ENCODE data around the gene SPTBN1.

SPTBN1 gene

GRCh38 chr2:54475919-54476318, 19.8 kb downstream of the SPTBN1 start:
- TF ChIP-seq, protein P1, sequence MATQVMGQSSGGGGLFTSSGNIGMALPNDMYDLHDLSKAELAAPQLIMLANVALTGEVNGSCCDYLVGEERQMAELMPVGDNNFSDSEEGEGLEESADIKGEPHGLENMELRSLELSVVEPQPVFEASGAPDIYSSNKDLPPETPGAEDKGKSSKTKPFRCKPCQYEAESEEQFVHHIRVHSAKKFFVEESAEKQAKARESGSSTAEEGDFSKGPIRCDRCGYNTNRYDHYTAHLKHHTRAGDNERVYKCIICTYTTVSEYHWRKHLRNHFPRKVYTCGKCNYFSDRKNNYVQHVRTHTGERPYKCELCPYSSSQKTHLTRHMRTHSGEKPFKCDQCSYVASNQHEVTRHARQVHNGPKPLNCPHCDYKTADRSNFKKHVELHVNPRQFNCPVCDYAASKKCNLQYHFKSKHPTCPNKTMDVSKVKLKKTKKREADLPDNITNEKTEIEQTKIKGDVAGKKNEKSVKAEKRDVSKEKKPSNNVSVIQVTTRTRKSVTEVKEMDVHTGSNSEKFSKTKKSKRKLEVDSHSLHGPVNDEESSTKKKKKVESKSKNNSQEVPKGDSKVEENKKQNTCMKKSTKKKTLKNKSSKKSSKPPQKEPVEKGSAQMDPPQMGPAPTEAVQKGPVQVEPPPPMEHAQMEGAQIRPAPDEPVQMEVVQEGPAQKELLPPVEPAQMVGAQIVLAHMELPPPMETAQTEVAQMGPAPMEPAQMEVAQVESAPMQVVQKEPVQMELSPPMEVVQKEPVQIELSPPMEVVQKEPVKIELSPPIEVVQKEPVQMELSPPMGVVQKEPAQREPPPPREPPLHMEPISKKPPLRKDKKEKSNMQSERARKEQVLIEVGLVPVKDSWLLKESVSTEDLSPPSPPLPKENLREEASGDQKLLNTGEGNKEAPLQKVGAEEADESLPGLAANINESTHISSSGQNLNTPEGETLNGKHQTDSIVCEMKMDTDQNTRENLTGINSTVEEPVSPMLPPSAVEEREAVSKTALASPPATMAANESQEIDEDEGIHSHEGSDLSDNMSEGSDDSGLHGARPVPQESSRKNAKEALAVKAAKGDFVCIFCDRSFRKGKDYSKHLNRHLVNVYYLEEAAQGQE (IDR thresholded peaks at IDR 0.05; ENCODE audit: low read depth): no peak
- TF ChIP-seq TAF1 (IDR thresholded peaks at IDR 0.05; ENCODE audit: low read depth) (no peak), NFIC (IDR thresholded peaks at IDR 0.05) (no peak), TCF12 (IDR thresholded peaks at IDR 0.05; ENCODE audit: low read depth) (no peak), CREB1 (IDR thresholded peaks at IDR 0.05; ENCODE audit: low read depth) (no peak), USF1 (IDR thresholded peaks at IDR 0.05) (no peak), RAD21 (IDR thresholded peaks at IDR 0.05; ENCODE audit: low read depth) (no peak), MAX (IDR thresholded peaks at IDR 0.05) (no peak), TEAD4 (IDR thresholded peaks at IDR 0.05) (no peak), CEBPB (IDR thresholded peaks at IDR 0.05) (no peak), YY1 (IDR thresholded peaks at IDR 0.05; ENCODE audit: low read depth) (no peak), EP300 (IDR thresholded peaks at IDR 0.05; ENCODE audit: borderline replicate concordance) (no peak), EGR1 (IDR thresholded peaks at IDR 0.05) (no peak), ZBTB7A (IDR thresholded peaks at IDR 0.05; ENCODE audit: low read depth) (no peak), FOXM1 (IDR thresholded peaks at IDR 0.05; ENCODE audit: borderline replicate concordance, low read depth) (no peak)

- no peak for TF ChIP-seq TAF1 (IDR thresholded peaks at IDR 0.05; ENCODE audit: low read depth)
- no peak for TF ChIP-seq CREB1 (IDR thresholded peaks at IDR 0.05; ENCODE audit: low read depth)
- TF ChIP-seq CEBPB (IDR thresholded peaks at IDR 0.05): no peak
- TF ChIP-seq TCF12 (IDR thresholded peaks at IDR 0.05; ENCODE audit: low read depth): no peak
- TF ChIP-seq, protein P1 (IDR thresholded peaks at IDR 0.05; ENCODE audit: low read depth): no peak
- TF ChIP-seq RAD21 (IDR thresholded peaks at IDR 0.05; ENCODE audit: low read depth): no peak
- no peak for TF ChIP-seq ZBTB7A (IDR thresholded peaks at IDR 0.05; ENCODE audit: low read depth)
- no peak for TF ChIP-seq EGR1 (IDR thresholded peaks at IDR 0.05)
- TF ChIP-seq TEAD4 (IDR thresholded peaks at IDR 0.05): no peak
- no peak for TF ChIP-seq NFIC (IDR thresholded peaks at IDR 0.05)
- no peak for TF ChIP-seq YY1 (IDR thresholded peaks at IDR 0.05; ENCODE audit: low read depth)
- no peak for TF ChIP-seq FOXM1 (IDR thresholded peaks at IDR 0.05; ENCODE audit: borderline replicate concordance, low read depth)
- TF ChIP-seq USF1 (IDR thresholded peaks at IDR 0.05): no peak
- TF ChIP-seq MAX (IDR thresholded peaks at IDR 0.05): no peak
- no peak for TF ChIP-seq EP300 (IDR thresholded peaks at IDR 0.05; ENCODE audit: borderline replicate concordance)
Observed at GRCh38 chr2:54476852-54477251, 20.7 kb downstream of the SPTBN1 start.

GRCh38 chr2:54477896-54478295, 21.8 kb downstream of the SPTBN1 start:
- no peak for TF ChIP-seq ZBTB7A (IDR thresholded peaks at IDR 0.05; ENCODE audit: low read depth)
- no peak for TF ChIP-seq RAD21 (IDR thresholded peaks at IDR 0.05; ENCODE audit: low read depth)
- no peak for TF ChIP-seq TAF1 (IDR thresholded peaks at IDR 0.05; ENCODE audit: low read depth)
- TF ChIP-seq CREB1 (IDR thresholded peaks at IDR 0.05; ENCODE audit: low read depth): no peak
- no peak for TF ChIP-seq YY1 (IDR thresholded peaks at IDR 0.05; ENCODE audit: low read depth)
- TF ChIP-seq FOXM1 (IDR thresholded peaks at IDR 0.05; ENCODE audit: borderline replicate concordance, low read depth): no peak
- TF ChIP-seq CEBPB (IDR thresholded peaks at IDR 0.05): no peak
- TF ChIP-seq TCF12 (IDR thresholded peaks at IDR 0.05; ENCODE audit: low read depth): no peak
- no peak for TF ChIP-seq NFIC (IDR thresholded peaks at IDR 0.05)

DNA sequence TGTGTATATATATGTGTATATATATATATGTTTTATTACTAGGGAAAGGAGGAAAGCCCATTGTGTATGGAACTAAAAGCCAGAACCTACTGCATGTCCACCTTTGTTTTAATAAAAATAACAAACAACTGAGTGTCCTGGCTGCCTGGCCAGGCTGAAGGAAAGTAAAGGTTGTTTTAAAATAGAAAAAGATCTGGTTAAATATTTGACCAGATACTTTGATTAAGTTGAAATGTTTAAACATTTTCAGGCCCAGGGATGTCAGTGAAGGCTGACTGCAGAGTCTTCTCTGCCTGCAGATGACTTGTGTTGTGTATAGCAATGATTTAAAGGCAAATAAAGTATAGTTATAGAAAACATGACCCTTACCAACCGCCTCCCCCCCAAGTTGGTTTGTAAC, 22.8 kb downstream of the SPTBN1 start:
- TF ChIP-seq CEBPB (IDR thresholded peaks at IDR 0.05) (no peak), TCF12 (IDR thresholded peaks at IDR 0.05; ENCODE audit: low read depth) (no peak), MAX (IDR thresholded peaks at IDR 0.05) (no peak)

DNA sequence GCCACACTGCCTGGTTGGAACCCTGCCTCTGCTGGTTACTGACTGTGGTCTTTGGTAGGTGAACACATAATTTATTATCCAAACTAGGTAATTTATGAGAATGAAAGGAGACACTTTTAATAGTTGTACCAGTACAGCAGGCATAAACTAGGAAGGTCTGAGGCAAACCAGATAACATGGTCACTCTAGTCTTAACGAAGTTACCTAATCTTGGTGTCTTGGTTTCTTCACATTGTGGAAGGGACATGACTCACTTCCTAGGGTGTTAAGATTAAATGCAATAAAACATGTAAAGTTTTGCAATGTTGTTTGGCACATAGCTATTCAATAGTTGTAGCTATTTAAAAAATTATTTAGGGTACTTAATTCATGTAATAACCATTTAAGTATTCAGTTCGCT, 23.3 kb downstream of the SPTBN1 start:
- no peak for TF ChIP-seq CEBPB (IDR thresholded peaks at IDR 0.05)

DNA sequence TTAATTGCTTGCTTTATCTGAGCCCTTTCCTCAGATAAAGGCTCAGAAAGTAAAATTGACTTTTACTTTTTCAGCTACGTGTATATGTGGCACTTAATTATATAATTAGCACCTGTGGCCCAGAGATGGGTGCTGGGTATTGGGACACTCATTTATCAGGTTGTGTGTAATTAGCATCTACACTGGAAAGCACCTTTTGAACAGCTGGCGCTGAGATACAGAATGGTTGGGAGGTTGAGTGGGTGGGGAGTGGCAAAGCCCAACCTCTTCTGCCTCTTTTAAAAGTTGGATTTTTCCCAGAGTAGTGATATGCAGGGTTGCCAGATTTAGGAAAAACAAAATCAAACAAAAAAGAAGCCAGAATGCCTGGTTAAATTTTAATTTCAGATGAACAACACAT, 23.9 kb downstream of the SPTBN1 start:
- TF ChIP-seq RAD21 (IDR thresholded peaks at IDR 0.05; ENCODE audit: low read depth) (no peak), USF1 (IDR thresholded peaks at IDR 0.05) (no peak), TEAD4 (IDR thresholded peaks at IDR 0.05) (no peak), EGR1 (IDR thresholded peaks at IDR 0.05) (no peak), FOXM1 (IDR thresholded peaks at IDR 0.05; ENCODE audit: borderline replicate concordance, low read depth) (no peak), MAX (IDR thresholded peaks at IDR 0.05) (no peak), TCF12 (IDR thresholded peaks at IDR 0.05; ENCODE audit: low read depth) (no peak), ZBTB7A (IDR thresholded peaks at IDR 0.05; ENCODE audit: low read depth) (no peak)
